IMR-90 (cell line): Measurements from ENCODE around the gene FER1L5. TPM values are rescaled to one million over a fixed set of nuclear protein-coding genes. Genes with fewer than 3 reads are reported as not detected.

Experiments used
- ATAC-seq: fragments of 200-7000 bp; cut with Tn5 transposase; 2 replicates; pipeline ENCODE4 v1.9.1; 2020; ENCODE audit warnings: low read depth, mild to moderate bottlenecking, moderate library complexity
- BruUV-seq: library from RNA; stranded (reverse); fragments of 400-500 nt; replicated peaks from 2 replicates; lab custom pipeline; 2021; lab: Mats Ljungman, UMichigan
- CTCF ChIA-PET: fragments of 300-600 bp; formaldehyde crosslinking; extraction: SDS; loops from one replicate; lab custom pipeline; 2021; ENCODE audit warnings: antibody characterized with exemption; lab: Yijun Ruan, JAX
- POLR2A ChIA-PET: fragments of 300-600 bp; sonication (Branson Sonifier 250); formaldehyde crosslinking; loops from one replicate; lab custom pipeline; 2022; ENCODE audit warnings: antibody characterized with exemption; ENCODE audit not compliant: unreplicated experiment; lab: Charles Lee
- DNase-seq: peaks from one replicate; pipeline ENCODE4 v3.0.0; 2013
- H2AFZ ChIP-seq: replicated peaks from 2 replicates; pipeline ENCODE3; 2013; ENCODE audit warnings: low read length, mild to moderate bottlenecking; ENCODE audit not compliant: poor library complexity
- H2AK5ac ChIP-seq: 2 replicates; pipeline ENCODE4 v1.6.1; 2013; ENCODE audit warnings: low read depth, low read length, inconsistent platforms
- H2AK9ac ChIP-seq: replicated peaks from 2 replicates; pipeline ENCODE3; 2013; ENCODE audit warnings: mild to moderate bottlenecking, low read depth, low read length, moderate library complexity; ENCODE audit not compliant: poor library complexity
- H2BK120ac ChIP-seq: 2 replicates; pipeline ENCODE4 v1.6.1; 2013; ENCODE audit warnings: low read depth, low read length, inconsistent platforms
- H2BK15ac ChIP-seq: 3 replicates; pipeline ENCODE4 v1.6.1; 2013; ENCODE audit warnings: low read depth, low read length, inconsistent platforms
- H2BK20ac ChIP-seq: 2 replicates; pipeline ENCODE4 v1.6.1; 2013; ENCODE audit warnings: low read depth, mild to moderate bottlenecking, inconsistent platforms, low read length, moderate library complexity
- H2BK5ac ChIP-seq: 2 replicates; pipeline ENCODE4 v1.6.1; 2013; ENCODE audit warnings: mild to moderate bottlenecking, low read depth, low read length, inconsistent platforms; ENCODE audit not compliant: poor library complexity, severe bottlenecking
- H3K14ac ChIP-seq: replicated peaks from 2 replicates; pipeline ENCODE4 v1.6.1; 2013; ENCODE audit warnings: low read depth, low read length, inconsistent platforms
- H3K18ac ChIP-seq: 2 replicates; pipeline ENCODE4 v1.6.1; 2013; ENCODE audit warnings: low read depth, low read length, control low read depth
- H3K23ac ChIP-seq: 2 replicates; pipeline ENCODE4 v1.6.1; 2013; ENCODE audit warnings: low read depth, low read length, inconsistent platforms
- H3K27ac ChIP-seq: 2 replicates; pipeline ENCODE4 v1.5.1; 2013; ENCODE audit warnings: mild to moderate bottlenecking, control low read depth, low read length; ENCODE audit not compliant: insufficient read depth
- H3K27me3 ChIP-seq: 2 replicates; pipeline ENCODE4 v1.6.1; 2013; ENCODE audit warnings: low read length; ENCODE audit not compliant: control insufficient read depth, insufficient read depth
- H3K36me3 ChIP-seq: 2 replicates; pipeline ENCODE4 v1.6.1; 2013; ENCODE audit warnings: low read length, mixed read lengths; ENCODE audit not compliant: control insufficient read depth, insufficient read depth
- H3K4ac ChIP-seq: 2 replicates; pipeline ENCODE4 v1.6.1; 2013; ENCODE audit warnings: low read depth, low read length, inconsistent platforms
- H3K4me1 ChIP-seq: 2 replicates; pipeline ENCODE4 v1.6.1; 2013; ENCODE audit warnings: low read length, mixed read lengths; ENCODE audit not compliant: control insufficient read depth, insufficient read depth
- H3K4me2 ChIP-seq: 2 replicates; pipeline ENCODE4 v1.6.1; 2013; ENCODE audit warnings: low read depth, mild to moderate bottlenecking, control low read depth, low read length, moderate library complexity
- H3K4me3 ChIP-seq: 2 replicates; pipeline ENCODE4 v1.5.1; 2013; ENCODE audit warnings: low read depth, mild to moderate bottlenecking, control low read depth, low read length, moderate library complexity; ENCODE audit not compliant: insufficient read depth
- H3K56ac ChIP-seq: 2 replicates; pipeline ENCODE4 v1.6.1; 2013; ENCODE audit warnings: low read length, inconsistent platforms; ENCODE audit not compliant: insufficient read depth; ENCODE audit errors: extremely low read depth
- H3K79me1 ChIP-seq, 2 experiments: 2 replicates each; pipeline ENCODE4 v1.6.1; 2013; ENCODE audit warnings: low read length in 2 of 2, inconsistent platforms in 1 of 2, low read depth in 1 of 2
- H3K9ac ChIP-seq: 2 replicates; pipeline ENCODE4 v1.6.1; 2013; ENCODE audit warnings: low read depth, low read length, control low read depth
- H3K9me1 ChIP-seq: 2 replicates; pipeline ENCODE4 v1.6.1; 2013; ENCODE audit warnings: low read length, inconsistent platforms; ENCODE audit not compliant: insufficient read depth
- H3K9me3 ChIP-seq: 2 replicates; pipeline ENCODE4 v1.6.1; 2013; ENCODE audit warnings: low read length; ENCODE audit not compliant: control insufficient read depth, insufficient read depth
- H4K20me1 ChIP-seq: 2 replicates; pipeline ENCODE4 v1.6.1; 2013; ENCODE audit warnings: low read length, inconsistent platforms; ENCODE audit not compliant: insufficient read depth
- H4K5ac ChIP-seq: 2 replicates; pipeline ENCODE4 v1.6.1; 2013; ENCODE audit warnings: mild to moderate bottlenecking, low read depth, low read length, control low read depth
- H4K8ac ChIP-seq, 2 experiments: 2 replicates each; pipeline ENCODE4 v1.6.1; 2013; ENCODE audit warnings: low read depth in 2 of 2, low read length in 2 of 2, control low read depth in 1 of 2, inconsistent platforms in 1 of 2
- H4K91ac ChIP-seq: 2 replicates; pipeline ENCODE4 v1.6.1; 2013; ENCODE audit warnings: low read depth, low read length, inconsistent platforms; ENCODE audit not compliant: insufficient read depth
- BHLHE40 ChIP-seq: fragments of 150-350 bp; IDR thresholded peaks from 2 replicates; pipeline ENCODE4 v1.6.1; 2016; ENCODE audit warnings: mild to moderate bottlenecking, low read depth, low read length
- CEBPB ChIP-seq: IDR thresholded peaks from 2 replicates; pipeline ENCODE4 v1.6.1; 2012; ENCODE audit warnings: low read depth, low read length, improper control_type of control experiment
- FOS ChIP-seq: fragments of 150-350 bp; IDR thresholded peaks from 2 replicates; pipeline ENCODE4 v1.6.1; 2016; ENCODE audit warnings: low read depth, low read length
- MAFK ChIP-seq: IDR thresholded peaks from 2 replicates; pipeline ENCODE4 v1.6.1; 2012; ENCODE audit warnings: low read depth, low read length, improper control_type of control experiment
- MAZ ChIP-seq: IDR thresholded peaks from 2 replicates; pipeline ENCODE4 v1.6.1; 2012; ENCODE audit warnings: low read depth, mild to moderate bottlenecking, low read length, improper control_type of control experiment, moderate library complexity, borderline replicate concordance
- NFE2L2 ChIP-seq: fragments of 150-350 bp; IDR thresholded peaks from 2 replicates; pipeline ENCODE4 v1.6.1; 2016; ENCODE audit warnings: low read depth, mild to moderate bottlenecking, low read length
- POLR2A ChIP-seq: IDR thresholded peaks from 2 replicates; pipeline ENCODE4 v1.6.1; 2012; ENCODE audit warnings: mild to moderate bottlenecking, low read depth, low read length
- RAD21 ChIP-seq: IDR thresholded peaks from 2 replicates; pipeline ENCODE4 v1.6.1; 2012; ENCODE audit warnings: low read length, improper control_type of control experiment
- RCOR1 ChIP-seq: IDR thresholded peaks from 2 replicates; pipeline ENCODE4 v1.6.1; 2012; ENCODE audit warnings: mild to moderate bottlenecking, low read length, improper control_type of control experiment; ENCODE audit not compliant: insufficient replicate concordance
- USF2 ChIP-seq: fragments of 150-350 bp; IDR thresholded peaks from 2 replicates; pipeline ENCODE4 v1.6.1; 2017; ENCODE audit warnings: mild to moderate bottlenecking, antibody characterized with exemption, low read length, low read depth
- WGBS, 2 experiments: methylation state at CpG; one replicate each; pipeline versions ENCODE4 v1.1.5 to v1.1.7; 2013; ENCODE audit warnings: missing lambda C conversion rate in 2 of 2; ENCODE audit not compliant: insufficient read length in 1 of 2; ENCODE audit errors: extremely low coverage in 2 of 2; 5-methylcytosine and 5-hydroxymethylcytosine counted together
- dilution Hi-C: fragments of 300-500 bp; cut with HindIII; formaldehyde crosslinking; loops from one replicate; pipeline ENCODE4 v1.14.3; 2018; ENCODE audit warnings: low sequenced_read_pairs; ENCODE audit not compliant: unreplicated experiment
- in situ Hi-C: fragments of 300-500 bp; cut with MboI; formaldehyde crosslinking; loops from 3 replicates; pipeline ENCODE4 v1.14.3; 2019; ENCODE audit warnings: low sequenced_read_pairs, inconsistent platforms, mixed read lengths
- intact Hi-C: fragments of 100-400 bp; cut with micrococcal nuclease; formaldehyde crosslinking; loops from 2 replicates; pipeline ENCODE4 v1.10.0; 2022
- polyA plus RNA-seq, 3 experiments: library from polyadenylated mRNA; depleted of rRNA; stranded (reverse); fragments of >200 nt; gene quantifications; 2 replicates each; pipeline ENCODE4 v1.2.3, GENCODE V29; 2012; ENCODE audit warnings: low replicate concordance in 1 of 3
- total RNA-seq: library from RNA; depleted of rRNA; stranded (reverse); fragments of >200 nt; gene quantifications from 2 replicates; pipeline ENCODE4 v1.2.3, GENCODE V29; 2012
- TF ChIP-seq, protein P1 (sequence below): fragments of 150-350 bp; IDR thresholded peaks from 2 replicates; pipeline ENCODE4 v1.6.1; 2016; ENCODE audit warnings: low read depth, mild to moderate bottlenecking, low read length, moderate library complexity, borderline replicate concordance
- TF ChIP-seq, protein P2 (sequence below): conservative IDR thresholded peaks from 2 replicates; pipeline ENCODE4 v1.5.1; 2012; ENCODE audit warnings: mild to moderate bottlenecking, low read depth, low read length, improper control_type of control experiment

The FER1L5 gene
- total and polyA plus RNA-seq, 2 of the 4 experiments (the other 2 are of a cell fraction): 0.15 to 0.36 TPM

- H4K5ac ChIP-seq: no peak overlapping the region
- H3K9me1 ChIP-seq: peaks cover 12% of the 10 kb centered on the region
- in situ Hi-C loops: no loop called here
- H3K23ac ChIP-seq: no peak overlapping the region
- ChIA-PET CTCF (no interaction called here), POLR2A (no interaction called here)
- no peak for DNase-seq
- H3K9me3 ChIP-seq: no peaks in the 10 kb centered on the region
- no peak overlapping the region for H3K27ac ChIP-seq
- H2BK20ac ChIP-seq: no peak overlapping the region
- dilution Hi-C loops: no loop called here
- H2AFZ ChIP-seq: no peak overlapping the region
- no peak for TF ChIP-seq CEBPB
- TF ChIP-seq RAD21: no peak
- TF ChIP-seq BHLHE40: no peak
- TF ChIP-seq, protein P1, sequence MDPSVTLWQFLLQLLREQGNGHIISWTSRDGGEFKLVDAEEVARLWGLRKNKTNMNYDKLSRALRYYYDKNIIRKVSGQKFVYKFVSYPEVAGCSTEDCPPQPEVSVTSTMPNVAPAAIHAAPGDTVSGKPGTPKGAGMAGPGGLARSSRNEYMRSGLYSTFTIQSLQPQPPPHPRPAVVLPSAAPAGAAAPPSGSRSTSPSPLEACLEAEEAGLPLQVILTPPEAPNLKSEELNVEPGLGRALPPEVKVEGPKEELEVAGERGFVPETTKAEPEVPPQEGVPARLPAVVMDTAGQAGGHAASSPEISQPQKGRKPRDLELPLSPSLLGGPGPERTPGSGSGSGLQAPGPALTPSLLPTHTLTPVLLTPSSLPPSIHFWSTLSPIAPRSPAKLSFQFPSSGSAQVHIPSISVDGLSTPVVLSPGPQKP: no peak
- TF ChIP-seq, protein P2, sequence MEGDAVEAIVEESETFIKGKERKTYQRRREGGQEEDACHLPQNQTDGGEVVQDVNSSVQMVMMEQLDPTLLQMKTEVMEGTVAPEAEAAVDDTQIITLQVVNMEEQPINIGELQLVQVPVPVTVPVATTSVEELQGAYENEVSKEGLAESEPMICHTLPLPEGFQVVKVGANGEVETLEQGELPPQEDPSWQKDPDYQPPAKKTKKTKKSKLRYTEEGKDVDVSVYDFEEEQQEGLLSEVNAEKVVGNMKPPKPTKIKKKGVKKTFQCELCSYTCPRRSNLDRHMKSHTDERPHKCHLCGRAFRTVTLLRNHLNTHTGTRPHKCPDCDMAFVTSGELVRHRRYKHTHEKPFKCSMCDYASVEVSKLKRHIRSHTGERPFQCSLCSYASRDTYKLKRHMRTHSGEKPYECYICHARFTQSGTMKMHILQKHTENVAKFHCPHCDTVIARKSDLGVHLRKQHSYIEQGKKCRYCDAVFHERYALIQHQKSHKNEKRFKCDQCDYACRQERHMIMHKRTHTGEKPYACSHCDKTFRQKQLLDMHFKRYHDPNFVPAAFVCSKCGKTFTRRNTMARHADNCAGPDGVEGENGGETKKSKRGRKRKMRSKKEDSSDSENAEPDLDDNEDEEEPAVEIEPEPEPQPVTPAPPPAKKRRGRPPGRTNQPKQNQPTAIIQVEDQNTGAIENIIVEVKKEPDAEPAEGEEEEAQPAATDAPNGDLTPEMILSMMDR: no peak
- TF ChIP-seq RCOR1: no peak
- no peak for TF ChIP-seq POLR2A
- no peak for TF ChIP-seq FOS
- TF ChIP-seq USF2: no peak
- no peak for TF ChIP-seq NFE2L2
- TF ChIP-seq MAFK: no peak
- no peak for TF ChIP-seq MAZ
- H2AK9ac ChIP-seq: no peak overlapping the region
- H3K36me3 ChIP-seq: peaks cover 29% of the 10 kb centered on the region
- H3K9ac ChIP-seq: no peak overlapping the region
- H2AK5ac ChIP-seq: no peak overlapping the region
- H2BK5ac ChIP-seq: no peak overlapping the region
- H4K20me1 ChIP-seq: no peaks in the 10 kb centered on the region
- intact Hi-C loops: no loop called here
- no peak overlapping the region for H2BK15ac ChIP-seq
- no peak overlapping the region for H3K4ac ChIP-seq
- no peaks in the 10 kb centered on the region for H3K27me3 ChIP-seq
- no peaks in the 10 kb centered on the region for H3K4me1 ChIP-seq
- no peak overlapping the region for H4K8ac ChIP-seq
- H3K18ac ChIP-seq: no peak overlapping the region
- no peak for ATAC-seq
- 92% methylated on average over 2 of the region's 16 CpGs; no CpG with 5 or more reads in 1 of the 2 experiments for WGBS, 2 experiments
- no peaks in the 10 kb centered on the region; a peak in 1 of 4 replicates for H3K79me1 ChIP-seq
- H3K14ac ChIP-seq: no peak overlapping the region
- no peak overlapping the region for H3K4me2 ChIP-seq
- H2BK120ac ChIP-seq: no peak overlapping the region
- H3K4me3 ChIP-seq: no peak overlapping the region
- no peak overlapping the region for H3K56ac ChIP-seq
- no TSS peak for BruUV-seq
- no peak overlapping the region for H4K91ac ChIP-seq
Measured at GRCh38 chr2:96703021-96703751, 60.6 kb downstream of the FER1L5 start.
